GM10266 (cell line): ENCODE data around the gene ACBD3.

ENCODE experiments used
- DNase-seq: peaks from one replicate; pipeline ENCODE4 v3.0.0; 2012; ENCODE audit errors: extremely low spot score
- CTCF ChIP-seq: IDR thresholded peaks from 2 replicates; pipeline ENCODE4 v1.5.1; 2012; ENCODE audit warnings: mild to moderate bottlenecking, low read depth; ENCODE audit not compliant: control insufficient read depth, insufficient read depth; ENCODE audit errors: missing control alignments

ACBD3 gene

GRCh38 chr1:226222686-226223085, 36.1 kb upstream of the ACBD3 start:
- DNase-seq: no peak
- TF ChIP-seq CTCF: no peak

GRCh38 chr1:226220473-226221189, 34.1 kb upstream of the ACBD3 start:
- TF ChIP-seq CTCF: no peak
- no peak for DNase-seq

- TF ChIP-seq CTCF: no peak
Observed at GRCh38 chr1:226217273-226217672, 30.7 kb upstream of the ACBD3 start.

GRCh38 chr1:226216056-226216455, 29.5 kb upstream of the ACBD3 start:
- DNase-seq: no peak
- TF ChIP-seq CTCF: no peak

More at GRCh38 chr1:226217273-226217672, 30.7 kb upstream of the ACBD3 start:
- DNase-seq: no peak

GRCh38 chr1:226215239-226215638, 28.7 kb upstream of the ACBD3 start:
- no peak for DNase-seq
- TF ChIP-seq CTCF: no peak

GRCh38 chr1:226212545-226212944, 26.0 kb upstream of the ACBD3 start:
- no peak for DNase-seq
- TF ChIP-seq CTCF: no peak

- DNase-seq: no peak
- TF ChIP-seq CTCF: no peak
Observed at GRCh38 chr1:226211181-226211821, 24.8 kb upstream of the ACBD3 start.
